Astrocyte (in vitro differentiated cells and primary cell): ENCODE measurements around the gene UVSSA. TPM values are rescaled to one million over a fixed set of nuclear protein-coding genes. Genes with fewer than 3 reads are reported as not detected.

ENCODE experiments used
- DNase-seq: peaks from one replicate; pipeline ENCODE4 v3.0.0-alpha.2; 2010; ENCODE audit warnings: low read depth
- FAIRE-seq: peaks from 2 replicates; lab custom pipeline; 2011; peaks lifted over from hg19 to GRCh38; lab: Jason Lieb, UNC
- H2AFZ ChIP-seq: 2 replicates; pipeline ENCODE4 v1.6.0; 2012; ENCODE audit warnings: low read depth, low read length, inconsistent platforms
- H3K27ac ChIP-seq: 2 replicates; pipeline ENCODE4 v1.5.1; 2011; ENCODE audit warnings: low read depth, low read length, inconsistent platforms
- H3K27me3 ChIP-seq: 2 replicates; pipeline ENCODE4 v1.6.0; 2011; ENCODE audit warnings: low read length, inconsistent platforms; ENCODE audit not compliant: insufficient read depth
- H3K36me3 ChIP-seq: 2 replicates; pipeline ENCODE4 v1.5.1; 2011; ENCODE audit warnings: low read length, inconsistent platforms; ENCODE audit not compliant: insufficient read depth
- H3K4me1 ChIP-seq: 2 replicates; pipeline ENCODE4 v1.5.1; 2011; ENCODE audit warnings: low read length, inconsistent platforms; ENCODE audit not compliant: insufficient read depth
- H3K4me2 ChIP-seq: 2 replicates; pipeline ENCODE4 v1.6.0; 2012; ENCODE audit warnings: low read length, inconsistent platforms
- H3K4me3 ChIP-seq: 2 replicates; pipeline ENCODE4 v1.5.1; 2011; ENCODE audit warnings: low read depth, mild to moderate bottlenecking, low read length, inconsistent platforms; ENCODE audit not compliant: insufficient read depth
- H3K79me2 ChIP-seq: 2 replicates; pipeline ENCODE4 v1.6.0; 2012; ENCODE audit warnings: mild to moderate bottlenecking, low read length, inconsistent platforms; ENCODE audit not compliant: insufficient read depth
- H3K9ac ChIP-seq: 2 replicates; pipeline ENCODE4 v1.6.0; 2012; ENCODE audit warnings: mild to moderate bottlenecking, low read length, inconsistent platforms
- H3K9me3 ChIP-seq: 2 replicates; pipeline ENCODE4 v1.5.1; 2012; ENCODE audit warnings: low read depth, mild to moderate bottlenecking, low read length, inconsistent platforms; ENCODE audit not compliant: insufficient read depth
- H4K20me1 ChIP-seq: 2 replicates; pipeline ENCODE4 v1.6.0; 2012; ENCODE audit warnings: low read length, inconsistent platforms; ENCODE audit not compliant: insufficient read depth
- H3K27ac Mint-ChIP-seq: one replicate; pipeline ENCODE4 v1.8.0; 2021; ENCODE audit warnings: mild to moderate bottlenecking, mixed read lengths; ENCODE audit not compliant: unreplicated experiment
- H3K27me3 Mint-ChIP-seq: one replicate; pipeline ENCODE4 v1.8.0; 2021; ENCODE audit warnings: low read depth, mixed read lengths; ENCODE audit not compliant: unreplicated experiment
- H3K36me3 Mint-ChIP-seq: one replicate; pipeline ENCODE4 v1.8.0; 2021; ENCODE audit warnings: low read depth, mixed read lengths; ENCODE audit not compliant: unreplicated experiment
- H3K4me1 Mint-ChIP-seq: one replicate; pipeline ENCODE4 v1.8.0; 2021; ENCODE audit warnings: low read depth, mixed read lengths; ENCODE audit not compliant: unreplicated experiment
- H3K4me3 Mint-ChIP-seq: one replicate; pipeline ENCODE4 v1.8.0; 2021; ENCODE audit warnings: mild to moderate bottlenecking, moderate library complexity, mixed read lengths; ENCODE audit not compliant: unreplicated experiment
- H3K9me3 Mint-ChIP-seq: one replicate; pipeline ENCODE4 v1.8.0; 2021; ENCODE audit warnings: mild to moderate bottlenecking, mixed read lengths; ENCODE audit not compliant: unreplicated experiment
- EZH2 ChIP-seq: IDR thresholded peaks from 2 replicates; pipeline ENCODE4 v1.6.1; 2012; ENCODE audit warnings: mild to moderate bottlenecking, low read length, inconsistent platforms; ENCODE audit not compliant: insufficient read depth
- total RNA-seq: library from RNA; stranded (reverse); gene quantifications from 2 replicates; pipeline ENCODE4 v1.2.1, GENCODE V29; 2021
- TF ChIP-seq, protein P1 (sequence below): IDR thresholded peaks from 2 replicates; pipeline ENCODE4 v1.5.1; 2011; ENCODE audit warnings: low read depth, mild to moderate bottlenecking, inconsistent platforms, low read length, moderate library complexity; ENCODE audit not compliant: insufficient read depth

The UVSSA gene
- total RNA-seq, 1 donor from 2014 or later = 14.8 TPM

DNA sequence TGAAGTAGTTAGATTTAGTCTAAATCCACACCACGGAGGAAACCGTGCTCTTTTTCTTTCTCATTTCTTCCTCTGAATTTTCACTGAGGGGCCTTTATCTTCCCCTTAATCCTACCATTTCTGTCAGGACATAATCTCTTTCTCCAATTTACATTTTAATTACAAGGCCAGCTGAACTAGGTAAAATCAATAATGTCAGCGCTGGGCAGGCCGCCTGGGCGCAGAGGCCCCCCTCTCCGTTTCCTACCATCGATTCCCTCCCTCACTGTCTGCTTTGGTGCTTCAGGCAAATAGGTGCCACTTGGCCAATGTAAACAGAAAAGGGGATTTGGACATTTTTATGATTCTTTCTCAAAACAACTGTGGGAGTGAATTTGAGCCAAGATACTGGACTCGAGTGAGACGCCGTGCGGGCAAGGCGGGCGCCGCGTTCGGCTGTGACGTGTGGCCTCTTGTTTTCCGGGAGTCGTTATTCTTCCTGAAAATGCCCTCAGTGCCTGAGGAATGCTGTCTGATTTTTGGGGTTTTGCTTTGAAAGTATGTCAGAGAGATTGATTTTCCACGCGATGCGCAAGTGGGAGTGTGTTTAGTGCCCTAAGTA lies 22.6 kb downstream of the UVSSA start:
- TF ChIP-seq, protein P1, sequence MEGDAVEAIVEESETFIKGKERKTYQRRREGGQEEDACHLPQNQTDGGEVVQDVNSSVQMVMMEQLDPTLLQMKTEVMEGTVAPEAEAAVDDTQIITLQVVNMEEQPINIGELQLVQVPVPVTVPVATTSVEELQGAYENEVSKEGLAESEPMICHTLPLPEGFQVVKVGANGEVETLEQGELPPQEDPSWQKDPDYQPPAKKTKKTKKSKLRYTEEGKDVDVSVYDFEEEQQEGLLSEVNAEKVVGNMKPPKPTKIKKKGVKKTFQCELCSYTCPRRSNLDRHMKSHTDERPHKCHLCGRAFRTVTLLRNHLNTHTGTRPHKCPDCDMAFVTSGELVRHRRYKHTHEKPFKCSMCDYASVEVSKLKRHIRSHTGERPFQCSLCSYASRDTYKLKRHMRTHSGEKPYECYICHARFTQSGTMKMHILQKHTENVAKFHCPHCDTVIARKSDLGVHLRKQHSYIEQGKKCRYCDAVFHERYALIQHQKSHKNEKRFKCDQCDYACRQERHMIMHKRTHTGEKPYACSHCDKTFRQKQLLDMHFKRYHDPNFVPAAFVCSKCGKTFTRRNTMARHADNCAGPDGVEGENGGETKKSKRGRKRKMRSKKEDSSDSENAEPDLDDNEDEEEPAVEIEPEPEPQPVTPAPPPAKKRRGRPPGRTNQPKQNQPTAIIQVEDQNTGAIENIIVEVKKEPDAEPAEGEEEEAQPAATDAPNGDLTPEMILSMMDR = no peak
- TF ChIP-seq EZH2 = no peak
- peaks cover 5% of the 10 kb centered on the region for H3K9me3 Mint-ChIP-seq
- H3K36me3 Mint-ChIP-seq = peaks cover 25% of the 10 kb centered on the region
- H3K27ac ChIP-seq = no peak overlapping the region
- H3K4me3 ChIP-seq = no peak overlapping the region
- peaks cover 3% of the 10 kb centered on the region for H3K4me1 Mint-ChIP-seq
- no peak overlapping the region for H3K4me2 ChIP-seq
- H3K27me3 Mint-ChIP-seq = no peaks in the 10 kb centered on the region
- H3K36me3 ChIP-seq = no peaks in the 10 kb centered on the region
- H4K20me1 ChIP-seq = no peaks in the 10 kb centered on the region
- H3K9me3 ChIP-seq = no peaks in the 10 kb centered on the region
- no peaks in the 10 kb centered on the region for H3K4me1 ChIP-seq
- no peak overlapping the region for H3K9ac ChIP-seq
- no peaks in the 10 kb centered on the region for H3K79me2 ChIP-seq
- DNase-seq = no peak
- no peak overlapping the region for H2AFZ ChIP-seq
- H3K4me3 Mint-ChIP-seq = no peak overlapping the region
- no peak for FAIRE-seq
- H3K27me3 ChIP-seq = no peaks in the 10 kb centered on the region
- no peak overlapping the region for H3K27ac Mint-ChIP-seq

DNA sequence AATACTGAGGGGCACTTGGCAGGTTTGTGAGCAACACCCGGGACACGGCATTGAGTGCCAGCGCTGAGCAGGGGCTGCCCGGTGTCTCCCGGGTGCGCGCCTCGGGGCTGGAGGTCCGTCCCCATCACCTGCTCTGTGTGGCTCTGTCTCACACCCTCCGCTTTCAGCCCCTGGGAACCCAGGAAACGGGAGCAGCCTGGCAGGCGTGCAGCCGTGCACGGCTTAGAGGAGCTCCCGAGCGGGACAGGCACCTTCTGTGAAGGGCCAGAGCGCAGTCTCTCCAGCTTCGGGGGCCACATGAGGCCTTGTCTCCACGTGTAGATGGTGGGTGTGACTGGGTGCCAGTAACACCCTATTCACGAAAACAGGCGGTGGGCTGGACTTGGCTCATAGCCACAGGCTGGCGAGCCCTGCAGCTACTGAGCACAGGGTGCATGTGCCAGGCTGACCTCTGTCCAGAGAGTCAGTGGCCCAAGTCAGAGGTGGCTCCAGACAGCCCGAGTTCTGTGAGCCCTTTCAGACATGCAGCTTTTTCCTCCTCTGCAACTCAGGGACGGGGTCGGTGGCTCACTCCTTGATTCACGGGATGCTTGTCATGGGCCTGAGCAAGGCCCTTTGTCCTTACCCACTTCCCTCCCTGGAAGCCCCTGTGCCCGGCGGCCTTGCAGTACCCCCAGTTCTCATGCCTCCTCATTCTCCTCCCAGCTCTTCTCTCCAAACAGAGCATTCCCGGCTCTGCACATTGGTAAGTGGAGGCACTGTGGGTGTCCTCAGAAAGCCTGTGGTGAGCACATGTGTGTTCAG lies 23.5 kb downstream of the UVSSA start:
- no peak for FAIRE-seq
- no peaks in the 10 kb centered on the region for H3K27me3 ChIP-seq

More for the DNA sequence above, 23.5 kb downstream of the UVSSA start:
- TF ChIP-seq EZH2 = no peak
- TF ChIP-seq, protein P1 = no peak
- H3K4me3 Mint-ChIP-seq = no peak overlapping the region
- H3K9me3 Mint-ChIP-seq = peaks cover 5% of the 10 kb centered on the region
- Histone ChIP-seq H3K79me2 (no peaks in the 10 kb centered on the region), H3K4me2 (no peak overlapping the region), H3K9me3 (no peaks in the 10 kb centered on the region), H3K27ac (no peak overlapping the region), H3K9ac (no peak overlapping the region), H3K36me3 (no peaks in the 10 kb centered on the region), H3K4me1 (no peaks in the 10 kb centered on the region), H2AFZ (no peak overlapping the region), H3K4me3 (no peak overlapping the region), H4K20me1 (no peaks in the 10 kb centered on the region)
- no peaks in the 10 kb centered on the region for H3K4me1 Mint-ChIP-seq
- peaks cover 25% of the 10 kb centered on the region for H3K36me3 Mint-ChIP-seq
- no peaks in the 10 kb centered on the region for H3K27me3 Mint-ChIP-seq
- no peak for DNase-seq
- no peak overlapping the region for H3K27ac Mint-ChIP-seq
